Progenitor cell of endocrine pancreas (in vitro differentiated cells): ENCODE measurements around the gene L3MBTL4. TPM values are rescaled to one million over a fixed set of nuclear protein-coding genes. Genes with fewer than 3 reads are reported as not detected.

Experiments
- DNase-seq: peaks from one replicate; pipeline ENCODE4 v3.0.0; 2021; ENCODE audit warnings: low spot score; ENCODE audit not compliant: unreplicated experiment
- H3K27ac Mint-ChIP-seq: 2 replicates; pipeline ENCODE4 v1.8.0; 2021; ENCODE audit warnings: mild to moderate bottlenecking, moderate library complexity, mixed read lengths
- H3K27me3 Mint-ChIP-seq: 2 replicates; pipeline ENCODE4 v1.8.0; 2021; ENCODE audit warnings: mixed read lengths
- H3K36me3 Mint-ChIP-seq: 2 replicates; pipeline ENCODE4 v1.8.0; 2022; ENCODE audit warnings: mixed read lengths; ENCODE audit not compliant: insufficient read depth
- H3K4me1 Mint-ChIP-seq: 2 replicates; pipeline ENCODE4 v1.8.0; 2021; ENCODE audit warnings: low read depth, mixed read lengths
- H3K4me3 Mint-ChIP-seq: 2 replicates; pipeline ENCODE4 v1.8.0; 2021; ENCODE audit warnings: low read depth, mild to moderate bottlenecking, moderate library complexity, mixed read lengths
- H3K9me3 Mint-ChIP-seq: 2 replicates; pipeline ENCODE4 v1.8.0; 2021; ENCODE audit warnings: low read depth, mixed read lengths
- long read RNA-seq: library from polyadenylated mRNA; unstranded; transcript quantifications from one replicate; pipeline ENCODE4 v2.0.0, GENCODE V29; 2020
- total RNA-seq: library from RNA; stranded (reverse); gene quantifications from 2 replicates; pipeline ENCODE4 v1.2.1, GENCODE V29; 2021
- TF ChIP-seq, protein P1 (sequence below): fragments of 200-600 bp; sonication (generic); IDR thresholded peaks from one replicate; pipeline ENCODE4 v1.5.0; 2021; ENCODE audit warnings: antibody characterized with exemption, mild to moderate bottlenecking; ENCODE audit not compliant: unreplicated experiment

L3MBTL4 gene
- total RNA-seq, result 8.0 and 11.5 TPM in 2 replicates
- long read RNA-seq, full-length matches to known transcripts, result 9 of 24 reads
- long read RNA-seq, partial matches to known transcripts, result 3 of 24 reads
- long read RNA-seq, other reads (novel, unspliced or antisense), result 12 of 24 reads

DNA sequence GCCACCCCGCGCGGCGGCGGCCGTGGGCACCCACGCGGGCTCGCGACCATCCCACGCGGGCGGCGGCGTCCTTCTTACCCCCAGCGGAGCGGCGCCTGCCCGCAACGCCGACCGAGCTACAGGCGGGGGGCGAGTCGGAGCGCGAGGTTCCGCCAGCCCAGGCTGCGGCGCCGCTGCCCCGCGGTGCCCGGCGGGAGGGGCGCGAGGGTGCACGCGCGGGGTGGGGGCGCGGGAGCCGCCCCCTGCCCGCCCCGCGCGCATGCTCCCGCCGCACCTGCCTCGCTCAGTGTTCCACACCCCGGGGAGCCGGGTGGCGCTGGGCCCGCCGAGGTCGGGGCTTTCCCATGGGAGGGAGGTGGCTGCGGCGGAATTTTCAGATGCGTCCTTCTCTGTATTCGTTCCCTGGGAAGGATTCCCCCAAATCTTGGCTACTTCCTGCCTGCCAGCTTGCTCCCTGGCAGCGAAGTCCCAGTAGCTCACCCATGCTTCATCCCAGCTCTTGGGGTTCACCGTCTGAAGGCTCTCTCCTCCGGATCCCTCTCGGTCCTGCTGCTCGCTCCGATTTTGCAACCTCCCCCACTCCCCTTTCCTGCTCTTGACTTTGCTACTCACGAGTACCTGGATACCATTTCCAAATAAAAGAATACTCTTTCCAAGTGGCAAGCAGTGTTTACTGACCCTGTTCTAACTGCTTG lies at the start of gene L3MBTL4:
L3MBTL4 (minus strand) TSS at position 189 of the 695 bp plus-strand sequence. CDS start 103,286 bp downstream, outside the sequence.
- Mint-ChIP-seq H3K36me3 (no peaks in the 10 kb centered on the region), H3K4me1 (peaks cover 5% of the 10 kb centered on the region), H3K9me3 (no peaks in the 10 kb centered on the region), H3K27ac (peak within 1 kb of the TSS; percentile 93), H3K4me3 (peak within 1 kb of the TSS; percentile 92), H3K27me3 (peaks cover 36% of the 10 kb centered on the region)
- TF ChIP-seq, protein P1, sequence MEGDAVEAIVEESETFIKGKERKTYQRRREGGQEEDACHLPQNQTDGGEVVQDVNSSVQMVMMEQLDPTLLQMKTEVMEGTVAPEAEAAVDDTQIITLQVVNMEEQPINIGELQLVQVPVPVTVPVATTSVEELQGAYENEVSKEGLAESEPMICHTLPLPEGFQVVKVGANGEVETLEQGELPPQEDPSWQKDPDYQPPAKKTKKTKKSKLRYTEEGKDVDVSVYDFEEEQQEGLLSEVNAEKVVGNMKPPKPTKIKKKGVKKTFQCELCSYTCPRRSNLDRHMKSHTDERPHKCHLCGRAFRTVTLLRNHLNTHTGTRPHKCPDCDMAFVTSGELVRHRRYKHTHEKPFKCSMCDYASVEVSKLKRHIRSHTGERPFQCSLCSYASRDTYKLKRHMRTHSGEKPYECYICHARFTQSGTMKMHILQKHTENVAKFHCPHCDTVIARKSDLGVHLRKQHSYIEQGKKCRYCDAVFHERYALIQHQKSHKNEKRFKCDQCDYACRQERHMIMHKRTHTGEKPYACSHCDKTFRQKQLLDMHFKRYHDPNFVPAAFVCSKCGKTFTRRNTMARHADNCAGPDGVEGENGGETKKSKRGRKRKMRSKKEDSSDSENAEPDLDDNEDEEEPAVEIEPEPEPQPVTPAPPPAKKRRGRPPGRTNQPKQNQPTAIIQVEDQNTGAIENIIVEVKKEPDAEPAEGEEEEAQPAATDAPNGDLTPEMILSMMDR, result no peak
- DNase-seq, result peak; percentile 44

DNA sequence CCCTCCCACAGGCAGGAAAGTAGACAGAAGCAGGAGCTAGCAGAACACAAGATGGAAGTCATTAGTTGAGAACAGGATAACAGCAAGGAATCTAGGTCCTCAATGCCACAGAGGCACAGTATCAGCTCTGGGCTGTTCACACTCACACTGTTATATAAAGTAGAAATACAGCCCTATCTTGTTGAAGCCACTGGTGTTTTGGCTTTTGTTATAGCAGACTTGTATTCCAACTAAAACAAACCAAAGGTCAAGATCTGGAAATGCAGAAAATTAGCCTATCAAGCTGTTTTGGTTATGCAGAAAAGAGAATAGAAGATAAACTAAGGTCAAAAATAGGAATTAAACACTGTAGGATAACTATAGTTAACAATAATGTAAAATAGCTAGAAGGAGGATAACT lies 37.5 kb upstream of the L3MBTL4 start:
- Mint-ChIP-seq H3K36me3 (no peaks in the 10 kb centered on the region), H3K9me3 (no peaks in the 10 kb centered on the region), H3K4me1 (peaks cover 18% of the 10 kb centered on the region), H3K27me3 (peaks cover 4% of the 10 kb centered on the region), H3K27ac (no peak overlapping the region), H3K4me3 (no peak overlapping the region)
- TF ChIP-seq, protein P1, result no peak
- no peak for DNase-seq

- TF ChIP-seq, protein P1, result no peak
- Mint-ChIP-seq H3K27ac (no peak overlapping the region), H3K27me3 (peaks cover 4% of the 10 kb centered on the region), H3K36me3 (no peaks in the 10 kb centered on the region), H3K4me3 (no peak overlapping the region), H3K9me3 (no peaks in the 10 kb centered on the region), H3K4me1 (peaks cover 18% of the 10 kb centered on the region)
- DNase-seq, result no peak
Observed at GRCh38 chr18:6449213-6449612, 34.5 kb upstream of the L3MBTL4 start.

GRCh38 chr18:6444466-6445228 lies 29.9 kb upstream of the L3MBTL4 start:
- Mint-ChIP-seq H3K9me3 (no peaks in the 10 kb centered on the region), H3K36me3 (no peaks in the 10 kb centered on the region), H3K27me3 (peaks cover 4% of the 10 kb centered on the region), H3K4me1 (peaks cover 18% of the 10 kb centered on the region), H3K27ac (no peak overlapping the region), H3K4me3 (no peak overlapping the region)
- TF ChIP-seq, protein P1, result no peak
- no peak for DNase-seq

DNA sequence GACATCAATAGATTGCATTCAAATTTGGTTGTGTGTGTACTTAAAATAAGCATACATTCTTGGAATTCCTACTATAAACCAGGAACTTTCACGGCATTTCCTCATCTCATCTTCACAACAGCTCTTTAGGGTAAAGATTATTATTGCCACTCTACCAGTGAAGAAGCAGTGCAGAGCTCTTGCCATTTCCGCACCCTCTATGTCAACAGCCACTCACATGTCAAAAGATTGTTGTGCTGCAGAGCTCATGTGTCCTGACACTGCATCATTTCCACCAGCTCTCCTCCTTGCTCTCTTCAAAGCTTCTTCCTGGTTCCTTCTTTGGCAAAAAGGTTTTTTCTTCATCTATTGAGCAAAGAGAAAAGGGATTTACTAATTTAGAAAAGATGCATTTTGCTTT lies 26.5 kb upstream of the L3MBTL4 start:
- TF ChIP-seq, protein P1, result no peak
- H3K4me1 Mint-ChIP-seq, result peaks cover 7% of the 10 kb centered on the region
- peaks cover 10% of the 10 kb centered on the region for H3K27me3 Mint-ChIP-seq
- no peaks in the 10 kb centered on the region for H3K36me3 Mint-ChIP-seq
- H3K9me3 Mint-ChIP-seq, result no peaks in the 10 kb centered on the region
- no peak overlapping the region for H3K27ac Mint-ChIP-seq
- no peak overlapping the region for H3K4me3 Mint-ChIP-seq
- DNase-seq, result no peak
